ENCODE data around the gene HM13.

DNA sequence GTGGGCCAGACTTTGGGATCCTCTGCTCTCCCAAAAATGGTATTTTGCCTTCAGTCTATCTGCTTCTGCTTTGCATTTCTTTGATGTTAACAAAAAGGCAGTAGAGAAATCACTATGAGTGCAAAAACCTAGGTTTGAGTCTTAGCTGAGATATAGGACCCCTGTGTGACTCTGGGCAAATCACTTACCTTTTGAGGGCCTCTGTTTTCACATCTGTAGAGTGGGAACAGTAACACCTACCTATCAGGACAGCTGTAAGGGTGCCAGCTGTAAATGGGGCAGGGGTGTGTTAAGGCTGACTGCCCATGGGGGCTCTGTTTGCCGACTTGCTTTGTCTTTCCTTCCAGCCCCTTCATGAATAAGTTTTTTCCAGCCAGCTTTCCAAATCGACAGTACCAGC is 30.4 kb downstream of the HM13 start:
- TF ChIP-seq, protein P1, sequence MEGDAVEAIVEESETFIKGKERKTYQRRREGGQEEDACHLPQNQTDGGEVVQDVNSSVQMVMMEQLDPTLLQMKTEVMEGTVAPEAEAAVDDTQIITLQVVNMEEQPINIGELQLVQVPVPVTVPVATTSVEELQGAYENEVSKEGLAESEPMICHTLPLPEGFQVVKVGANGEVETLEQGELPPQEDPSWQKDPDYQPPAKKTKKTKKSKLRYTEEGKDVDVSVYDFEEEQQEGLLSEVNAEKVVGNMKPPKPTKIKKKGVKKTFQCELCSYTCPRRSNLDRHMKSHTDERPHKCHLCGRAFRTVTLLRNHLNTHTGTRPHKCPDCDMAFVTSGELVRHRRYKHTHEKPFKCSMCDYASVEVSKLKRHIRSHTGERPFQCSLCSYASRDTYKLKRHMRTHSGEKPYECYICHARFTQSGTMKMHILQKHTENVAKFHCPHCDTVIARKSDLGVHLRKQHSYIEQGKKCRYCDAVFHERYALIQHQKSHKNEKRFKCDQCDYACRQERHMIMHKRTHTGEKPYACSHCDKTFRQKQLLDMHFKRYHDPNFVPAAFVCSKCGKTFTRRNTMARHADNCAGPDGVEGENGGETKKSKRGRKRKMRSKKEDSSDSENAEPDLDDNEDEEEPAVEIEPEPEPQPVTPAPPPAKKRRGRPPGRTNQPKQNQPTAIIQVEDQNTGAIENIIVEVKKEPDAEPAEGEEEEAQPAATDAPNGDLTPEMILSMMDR (conservative IDR thresholded peaks at IDR 0.05; ENCODE audit: low read depth, low read length) = no peak
- no peak for TF ChIP-seq MAZ (IDR thresholded peaks at IDR 0.05; ENCODE audit: borderline replicate concordance, low read depth, low read length)
- no peak for TF ChIP-seq FOS (IDR thresholded peaks at IDR 0.05; ENCODE audit: low read depth, low read length)
- TF ChIP-seq, protein P2, sequence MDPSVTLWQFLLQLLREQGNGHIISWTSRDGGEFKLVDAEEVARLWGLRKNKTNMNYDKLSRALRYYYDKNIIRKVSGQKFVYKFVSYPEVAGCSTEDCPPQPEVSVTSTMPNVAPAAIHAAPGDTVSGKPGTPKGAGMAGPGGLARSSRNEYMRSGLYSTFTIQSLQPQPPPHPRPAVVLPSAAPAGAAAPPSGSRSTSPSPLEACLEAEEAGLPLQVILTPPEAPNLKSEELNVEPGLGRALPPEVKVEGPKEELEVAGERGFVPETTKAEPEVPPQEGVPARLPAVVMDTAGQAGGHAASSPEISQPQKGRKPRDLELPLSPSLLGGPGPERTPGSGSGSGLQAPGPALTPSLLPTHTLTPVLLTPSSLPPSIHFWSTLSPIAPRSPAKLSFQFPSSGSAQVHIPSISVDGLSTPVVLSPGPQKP (IDR thresholded peaks at IDR 0.05; ENCODE audit: borderline replicate concordance, low read depth, low read length) = no peak
- TF ChIP-seq BHLHE40 (IDR thresholded peaks at IDR 0.05; ENCODE audit: low read depth, low read length) = no peak
- no peak for TF ChIP-seq SMC3 (IDR thresholded peaks at IDR 0.05; ENCODE audit: low read depth, low read length)
- no peak for TF ChIP-seq RCOR1 (IDR thresholded peaks at IDR 0.05; ENCODE audit: insufficient replicate concordance, low read length)
- no peak for TF ChIP-seq POLR2A (IDR thresholded peaks at IDR 0.05; ENCODE audit: low read depth, low read length)
- TF ChIP-seq RAD21 (IDR thresholded peaks at IDR 0.05; ENCODE audit: low read length) = no peak
- TF ChIP-seq RFX5 (IDR thresholded peaks at IDR 0.05; ENCODE audit: low read depth, low read length) = no peak

All from IMR-90 (cell line).